Measurements from ENCODE around the gene ASB3. TPM values are rescaled to one million over a fixed set of nuclear protein-coding genes. Genes with fewer than 3 reads are reported as not detected.

ASB3 gene
- total RNA-seq, 4 donors from 2014 or later = 4.9 to 18.9 (median 11.4) TPM

GRCh38 chr2:53801547-53801946 is 14.8 kb upstream of the ASB3 start:
- no peak overlapping the region for H3K27ac ChIP-seq

GRCh38 chr2:53793821-53794220 is 7.1 kb upstream of the ASB3 start:
- WGBS, 2 donors (ENCODE audit: low coverage in 1 of 2) = 78 to 79% methylated on average over 3 of the region's 3 CpGs
- H3K36me3 ChIP-seq = peaks cover 0 to 41% (median 20%) of the 10 kb centered on the region in 4 donors

More at GRCh38 chr2:53801547-53801946, 14.8 kb upstream of the ASB3 start:
- TF ChIP-seq POLR2AphosphoS5 (IDR thresholded peaks at IDR 0.05) (no peak), POLR2A (IDR thresholded peaks at IDR 0.05) (no peak), CTCF (IDR thresholded peaks at IDR 0.05) (no peak), EP300 (IDR thresholded peaks at IDR 0.05; ENCODE audit: low read depth) (no peak)
- intact Hi-C loops (cut with DNase I; ENCODE audit: low total_unique reads) (no loop called here), in situ Hi-C loops (cut with MboI; ENCODE audit: low pct_ligation_motif_present in 1 of 4, low pct_unique_long_range_greater_than_20kb in 1 of 4, low sequenced_read_pairs in 3 of 4) (no loop called here)
- no peaks in the 10 kb centered on the region for H3K9me3 ChIP-seq
- no peak for DNase-seq
- H3K4me3 ChIP-seq = no peak overlapping the region
- H3K36me3 ChIP-seq = peaks cover 0 to 60% (median 26%) of the 10 kb centered on the region in 4 donors
- H3K27me3 ChIP-seq = no peaks in the 10 kb centered on the region
- no peaks in the 10 kb centered on the region for H3K4me1 ChIP-seq

GRCh38 chr2:53793261-53793660 is 6.5 kb upstream of the ASB3 start:
- H3K36me3 ChIP-seq = peaks cover 0 to 36% (median 18%) of the 10 kb centered on the region in 4 donors
- no peak for DNase-seq
- in situ Hi-C loops (cut with MboI; ENCODE audit: low pct_ligation_motif_present in 1 of 4, low pct_unique_long_range_greater_than_20kb in 1 of 4, low sequenced_read_pairs in 3 of 4) = no loop called here
- WGBS, 2 donors (ENCODE audit: low coverage in 1 of 2) = 86% methylated on average over 3 of the region's 3 CpGs
- no peak overlapping the region for H3K27ac ChIP-seq
- intact Hi-C loops (cut with DNase I; ENCODE audit: low total_unique reads) = no loop called here
- TF ChIP-seq EP300 (IDR thresholded peaks at IDR 0.05; ENCODE audit: low read depth) (no peak), POLR2AphosphoS5 (IDR thresholded peaks at IDR 0.05) (no peak), CTCF (IDR thresholded peaks at IDR 0.05) (no peak), POLR2A (IDR thresholded peaks at IDR 0.05) (no peak)
- H3K4me3 ChIP-seq = no peak overlapping the region
- peaks cover 2 to 27% (median 8%) of the 10 kb centered on the region in 4 donors for H3K4me1 ChIP-seq
- H3K27me3 ChIP-seq = no peaks in the 10 kb centered on the region
- H3K9me3 ChIP-seq = no peaks in the 10 kb centered on the region

More at GRCh38 chr2:53793821-53794220, 7.1 kb upstream of the ASB3 start:
- H3K27me3 ChIP-seq = no peaks in the 10 kb centered on the region
- intact Hi-C loops (cut with DNase I; ENCODE audit: low total_unique reads) (no loop called here), in situ Hi-C loops (cut with MboI; ENCODE audit: low pct_ligation_motif_present in 1 of 4, low pct_unique_long_range_greater_than_20kb in 1 of 4, low sequenced_read_pairs in 3 of 4) (no loop called here)
- DNase-seq = no peak
- H3K27ac ChIP-seq = no peak overlapping the region
- no peaks in the 10 kb centered on the region for H3K9me3 ChIP-seq
- no peak overlapping the region for H3K4me3 ChIP-seq
- TF ChIP-seq EP300 (IDR thresholded peaks at IDR 0.05; ENCODE audit: low read depth) (no peak), POLR2AphosphoS5 (IDR thresholded peaks at IDR 0.05) (no peak), POLR2A (IDR thresholded peaks at IDR 0.05) (no peak)
- peaks cover 0 to 21% (median 4%) of the 10 kb centered on the region in 4 donors for H3K4me1 ChIP-seq

GRCh38 chr2:53787614-53788289 is 999 bp upstream of the ASB3 start:
- Histone ChIP-seq H3K9me3 (no peaks in the 10 kb centered on the region), H3K4me1 (peaks cover 19 to 39% (median 30%) of the 10 kb centered on the region in 4 donors), H3K27ac (peak overlapping the region; percentile 79 to 91 (median 88)), H3K36me3 (no peaks in the 10 kb centered on the region), H3K27me3 (no peaks in the 10 kb centered on the region), H3K4me3 (peak overlapping the region; percentile 61 to 95 (median 75))
- in situ Hi-C loops (cut with MboI; ENCODE audit: low pct_ligation_motif_present in 1 of 4, low pct_unique_long_range_greater_than_20kb in 1 of 4, low sequenced_read_pairs in 3 of 4) (no loop called here), intact Hi-C loops (cut with DNase I; ENCODE audit: low total_unique reads) (no loop called here)
- 2% methylated on average over 17 of the region's 17 CpGs for WGBS, 2 donors (ENCODE audit: low coverage in 1 of 2)
- DNase-seq = no peak
- TF ChIP-seq POLR2AphosphoS5 (IDR thresholded peaks at IDR 0.05) = no peak
- TF ChIP-seq POLR2A (IDR thresholded peaks at IDR 0.05) = no peak
- no peak for TF ChIP-seq EP300 (IDR thresholded peaks at IDR 0.05; ENCODE audit: low read depth)
- TF ChIP-seq CTCF (IDR thresholded peaks at IDR 0.05) = no peak

Measured in transverse colon (tissue), 4 donors.